RWPE1 (cell line): ENCODE results near the gene STRN3.
"Not testable (repeated sequence)": the region's sequence is repeated elsewhere in the genome, so short reads cannot be mapped to it uniquely, and the experiment has no call there.

Experiments used
- CTCF ChIA-PET: fragments of 350-600 bp; sonication (Branson Sonifier 250); formaldehyde crosslinking; extraction: SDS; loops from one replicate; lab custom pipeline; 2021; lab: Yijun Ruan, JAX
- POLR2A ChIA-PET: fragments of 400-600 bp; formaldehyde crosslinking; extraction: SDS; loops from one replicate; lab custom pipeline; 2020; ENCODE audit warnings: antibody characterized with exemption; ENCODE audit not compliant: low non-redundant PET; lab: Yijun Ruan, JAX
- DNase-seq: peaks from one replicate; pipeline ENCODE4 v3.0.0; 2012; ENCODE audit warnings: low spot score
- H3K27ac ChIP-seq: fragments of 450-650 bp; 2 replicates; pipeline ENCODE4 v1.5.1; 2017
- CTCF ChIP-seq: fragments of 450-650 bp; conservative IDR thresholded peaks from 2 replicates; pipeline ENCODE4 v1.5.1; 2017; ENCODE audit warnings: low read depth, mild to moderate bottlenecking

Gene STRN3

GRCh38 chr14:30983858-30984257 lies 42.3 kb downstream of the STRN3 start:
- POLR2A ChIA-PET = no interaction called here
- TF ChIP-seq CTCF = no peak
- DNase-seq = no peak
- no peak overlapping the region for H3K27ac ChIP-seq
- CTCF ChIA-PET = interaction anchor here (0.6 to 0.9 kb wide), 2 partner anchors 19 to 99 kb away, joined by 3 read pairs; no protein-coding TSS in a partner anchor

GRCh38 chr14:30982533-30982932 lies 43.6 kb downstream of the STRN3 start:
- DNase-seq = no peak
- POLR2A ChIA-PET = no interaction called here
- no peak for TF ChIP-seq CTCF
- CTCF ChIA-PET = interaction anchor here (0.7 kb wide), 2 partner anchors 57 to 61 kb away, joined by 3 read pairs; no protein-coding TSS in a partner anchor
- H3K27ac ChIP-seq = no peak overlapping the region

GRCh38 chr14:30980980-30981379 lies 45.2 kb downstream of the STRN3 start:
- CTCF ChIA-PET = interaction anchor here (0.6 to 2.0 kb wide), 8 partner anchors 9 to 382 kb away, joined by 3 to 8 read pairs (median 4); no protein-coding TSS in a partner anchor
- peak overlapping the region; percentile 55 for H3K27ac ChIP-seq
- no peak for TF ChIP-seq CTCF
- POLR2A ChIA-PET = interaction anchor here (0.6 kb wide), 1 partner anchor 110 kb away, joined by 3 read pairs; no protein-coding TSS in a partner anchor
- no peak for DNase-seq

- CTCF ChIA-PET = interaction anchor here (0.5 to 2.0 kb wide), 9 partner anchors 8 to 383 kb away, joined by 3 to 8 read pairs (median 3); no protein-coding TSS in a partner anchor
- POLR2A ChIA-PET = not testable (repeated sequence)
- peak; percentile 71 for TF ChIP-seq CTCF
- peak overlapping the region; percentile 49 for H3K27ac ChIP-seq
- DNase-seq = peak; percentile 59
These were observed 46.0 kb downstream of the STRN3 start for GRCh38 chr14:30980106-30980704.

- ChIA-PET POLR2A (interaction anchor here (0.7 kb wide), 1 partner anchor 49 kb away, joined by 4 read pairs; no protein-coding TSS in a partner anchor), CTCF (interaction anchor here (0.6 kb wide), 1 partner anchor 378 kb away, joined by 3 read pairs; no protein-coding TSS in a partner anchor)
- TF ChIP-seq CTCF = no peak
- no peak overlapping the region for H3K27ac ChIP-seq
- DNase-seq = no peak
These were observed 48.4 kb downstream of the STRN3 start for GRCh38 chr14:30977752-30978151.

GRCh38 chr14:30974628-30975027 lies 51.6 kb downstream of the STRN3 start:
- no peak overlapping the region for H3K27ac ChIP-seq
- no peak for TF ChIP-seq CTCF
- ChIA-PET CTCF (interaction anchor here (0.5 kb wide), 1 partner anchor 369 kb away, joined by 5 read pairs; no protein-coding TSS in a partner anchor), POLR2A (no interaction called here)
- DNase-seq = no peak
